RKO (cell line): ENCODE results near the gene RUNX3.

Experiments used
- DNase-seq: peaks from one replicate; pipeline ENCODE4 v3.0.0-alpha.2; 2016; ENCODE audit warnings: low spot score

The RUNX3 gene

DNA sequence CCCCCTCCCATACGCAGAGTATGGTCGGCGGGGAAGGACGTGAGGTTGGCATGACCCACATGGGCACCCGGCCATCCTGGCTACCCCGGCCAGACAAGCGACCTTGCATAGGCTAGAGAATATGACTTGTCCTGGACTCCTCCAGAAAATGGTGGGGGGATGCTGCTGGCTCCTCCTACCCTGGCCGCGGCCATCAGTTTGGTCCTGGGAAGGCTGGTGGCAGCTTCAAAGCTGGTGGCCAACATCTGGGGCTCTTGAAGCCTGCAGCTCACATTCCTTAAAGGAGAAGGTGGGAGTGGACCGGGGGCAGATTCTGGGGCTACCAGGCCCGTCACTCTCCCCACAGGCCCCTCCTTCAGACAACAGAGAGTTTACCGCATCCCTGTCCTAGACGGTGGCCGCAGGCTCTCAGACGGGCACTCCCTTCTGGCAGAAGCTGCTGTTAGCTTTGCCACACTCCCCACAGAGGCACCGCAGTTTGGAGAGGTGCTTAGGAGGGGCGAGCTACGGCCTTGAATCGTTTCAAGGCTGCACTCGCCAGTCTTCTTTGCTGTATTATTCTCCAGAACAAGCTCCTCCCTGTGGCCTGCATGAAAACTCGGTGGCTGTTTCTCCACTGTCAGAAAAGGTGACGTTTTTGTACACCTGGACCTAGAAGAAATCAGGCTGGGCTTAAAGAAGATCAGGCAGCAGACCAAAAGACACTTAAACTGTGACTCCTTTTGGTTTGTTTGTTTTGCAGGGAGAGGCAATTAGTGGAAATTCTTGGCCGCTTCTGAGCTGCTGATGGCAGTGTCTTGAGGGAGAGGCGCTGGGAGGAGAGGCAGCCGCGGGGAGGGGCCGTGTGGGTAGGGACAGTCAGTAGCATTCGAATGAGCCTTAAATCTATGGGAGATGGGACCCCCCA, 68.0 kb downstream of the RUNX3 start:
- DNase-seq, result no peak

DNA sequence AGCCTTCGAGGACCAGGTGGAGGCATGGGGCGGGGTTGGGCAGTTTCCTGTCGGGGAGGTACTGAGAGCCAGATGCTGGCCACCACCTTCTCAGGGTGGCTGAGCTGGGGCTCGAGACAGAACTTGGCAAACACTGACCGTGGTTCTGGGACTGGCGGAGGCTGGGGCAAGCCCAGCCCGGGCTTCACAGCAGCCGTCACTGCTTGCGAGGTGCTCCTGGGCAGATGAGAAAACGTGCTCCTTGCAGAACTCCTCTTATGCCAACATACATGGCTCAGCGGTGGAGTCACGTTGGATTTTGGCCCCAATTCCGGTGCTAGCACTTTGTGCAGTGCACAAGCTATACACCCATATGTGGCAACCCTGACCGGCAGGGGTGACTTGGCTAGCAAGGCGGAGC, 69.2 kb downstream of the RUNX3 start:
- DNase-seq, result no peak

DNA sequence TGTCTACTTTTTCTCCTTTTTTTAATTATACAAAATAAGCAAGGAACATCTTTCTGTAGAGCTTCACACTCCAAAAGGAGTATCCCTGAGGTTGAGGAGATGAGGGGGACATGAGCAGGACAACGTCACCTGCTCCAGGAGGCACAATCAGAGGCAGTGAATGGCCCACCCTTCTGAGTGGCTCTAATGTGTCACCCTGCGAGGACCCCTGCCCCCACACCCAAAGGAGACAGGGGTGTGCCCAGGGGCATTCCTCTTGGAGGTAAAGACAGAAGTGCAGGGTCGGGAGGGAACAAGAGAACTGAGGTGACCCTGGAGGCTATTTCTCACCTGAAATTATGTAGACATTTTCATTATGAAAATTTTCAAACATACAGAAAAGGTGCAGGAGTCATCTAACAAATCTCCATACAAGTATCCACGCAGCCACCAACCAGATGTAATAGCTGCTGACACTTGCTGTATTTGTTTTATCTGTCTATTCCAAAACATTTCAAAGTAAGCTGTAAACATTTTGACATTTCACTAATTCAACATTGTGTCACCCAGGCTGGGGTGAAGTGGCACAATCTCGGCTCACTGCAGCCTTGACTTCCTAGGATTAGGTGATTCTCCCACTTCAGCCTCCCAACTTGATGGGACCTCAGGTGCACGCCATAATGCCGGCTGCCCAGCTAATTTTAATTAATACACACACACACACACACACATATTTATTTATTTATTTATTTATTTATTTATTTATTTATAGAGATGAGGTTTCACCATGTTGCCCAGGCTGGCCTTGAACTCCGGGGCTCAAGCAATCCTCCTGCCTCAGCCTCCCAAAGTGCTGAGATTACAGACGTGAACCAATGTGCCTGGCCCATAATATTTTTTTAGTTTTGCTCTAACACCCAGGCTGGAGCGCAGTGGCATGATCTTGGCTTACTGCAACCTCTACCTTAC, 70.7 kb downstream of the RUNX3 start:
- no peak for DNase-seq

DNA sequence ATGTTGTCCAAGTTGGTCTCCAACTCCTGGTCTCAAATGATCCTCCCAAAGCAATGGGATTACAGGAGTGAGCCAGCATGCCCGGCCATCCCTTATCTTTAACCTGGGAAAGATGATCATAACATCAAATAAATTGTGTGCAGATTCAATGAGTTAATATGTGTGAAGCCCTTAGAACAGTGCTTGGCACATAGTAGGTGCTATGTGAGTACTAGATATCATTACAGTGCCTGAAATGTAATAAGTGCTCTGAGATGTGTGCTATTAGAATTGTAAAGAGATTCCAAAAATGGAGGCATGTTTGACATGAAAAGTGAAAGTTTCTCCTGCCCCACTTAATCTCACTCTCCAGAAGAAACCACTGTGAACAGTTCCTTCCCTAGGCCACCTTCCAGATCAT, 71.8 kb downstream of the RUNX3 start:
- no peak for DNase-seq

DNA sequence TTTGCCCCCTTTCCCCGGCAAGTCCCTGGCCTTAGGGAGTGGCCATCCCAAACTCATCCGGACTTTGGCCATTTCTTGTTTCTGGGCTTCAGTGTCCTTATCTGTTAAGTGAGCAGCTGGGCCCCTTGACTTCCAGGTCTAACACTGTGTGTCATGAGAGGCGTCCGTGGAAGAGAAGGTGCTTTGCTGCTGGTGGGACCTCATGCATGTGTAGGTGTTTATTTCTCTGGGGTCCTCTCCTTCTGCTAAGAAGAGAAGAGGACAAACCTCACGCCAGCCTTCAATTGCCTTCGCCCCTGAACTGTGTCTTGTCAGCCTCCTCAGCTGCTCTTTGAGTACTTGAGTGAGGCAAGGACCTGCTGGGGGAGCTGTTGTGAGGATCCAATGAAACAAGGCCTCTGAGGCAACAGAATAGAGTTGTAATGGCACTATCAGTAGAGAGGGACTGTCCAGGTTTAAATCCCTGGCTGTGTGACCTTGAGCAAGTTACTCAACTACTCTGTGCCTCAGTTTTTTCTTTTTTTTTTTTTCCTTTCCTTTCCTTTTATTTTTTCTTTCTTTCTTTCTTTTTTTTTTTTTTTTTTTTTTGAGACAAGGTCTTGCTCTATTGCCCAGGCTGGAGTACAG, 72.5 kb downstream of the RUNX3 start:
- DNase-seq, result no peak

DNA sequence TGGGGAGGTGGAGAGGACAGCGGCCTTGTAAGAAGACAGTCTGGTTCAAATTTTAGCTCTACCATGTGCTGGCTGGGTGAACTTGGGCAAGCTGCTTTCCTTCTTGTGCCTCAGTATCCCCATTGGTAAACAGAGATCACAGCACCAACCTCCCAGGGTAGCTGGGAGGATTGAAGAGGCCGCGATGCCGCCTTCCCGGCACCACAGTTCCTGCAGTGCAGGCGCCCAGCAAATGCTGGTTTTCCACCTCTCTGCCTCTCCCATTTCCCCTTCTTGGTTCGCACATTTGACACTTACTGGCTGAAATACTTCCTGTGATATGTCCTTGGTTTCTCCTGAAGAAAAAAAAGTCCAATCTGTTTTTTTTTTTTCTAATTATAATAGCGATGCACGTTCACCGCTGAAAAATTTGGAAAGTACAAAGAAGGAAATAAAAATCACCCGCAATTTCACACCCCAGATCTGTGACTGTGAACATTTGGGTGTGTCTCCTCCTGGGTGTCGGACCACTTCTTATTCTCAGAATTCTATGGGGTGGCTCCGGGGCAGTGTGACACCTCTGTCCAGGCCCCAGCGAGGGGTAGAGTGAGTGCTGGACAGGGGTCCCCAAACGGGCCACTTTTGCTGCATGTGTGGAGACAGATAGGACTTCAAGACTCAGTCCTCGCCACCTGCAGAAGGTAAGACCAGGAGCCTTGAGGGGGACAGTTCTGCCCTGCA, 73.1 kb downstream of the RUNX3 start:
- no peak for DNase-seq

DNA sequence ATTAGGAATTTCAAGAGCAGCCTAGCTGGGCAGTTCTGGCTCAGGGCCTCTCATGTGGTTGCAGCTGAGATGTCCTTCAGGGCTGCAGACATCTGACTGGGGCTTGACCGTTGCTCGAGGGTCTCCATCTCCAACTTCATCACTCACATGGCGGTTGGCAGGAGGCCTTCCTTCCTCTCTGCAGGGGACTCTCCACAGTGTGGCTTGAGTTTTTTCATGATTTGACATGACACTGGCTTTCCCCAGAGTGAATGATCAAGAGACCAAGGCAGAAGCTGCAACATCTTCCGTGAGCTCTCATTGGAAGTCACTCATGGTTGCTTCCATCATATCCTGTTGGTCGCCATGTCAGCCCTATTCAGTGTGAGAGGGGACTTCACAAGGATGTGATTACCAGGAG, 74.6 kb downstream of the RUNX3 start:
- DNase-seq, result no peak

DNA sequence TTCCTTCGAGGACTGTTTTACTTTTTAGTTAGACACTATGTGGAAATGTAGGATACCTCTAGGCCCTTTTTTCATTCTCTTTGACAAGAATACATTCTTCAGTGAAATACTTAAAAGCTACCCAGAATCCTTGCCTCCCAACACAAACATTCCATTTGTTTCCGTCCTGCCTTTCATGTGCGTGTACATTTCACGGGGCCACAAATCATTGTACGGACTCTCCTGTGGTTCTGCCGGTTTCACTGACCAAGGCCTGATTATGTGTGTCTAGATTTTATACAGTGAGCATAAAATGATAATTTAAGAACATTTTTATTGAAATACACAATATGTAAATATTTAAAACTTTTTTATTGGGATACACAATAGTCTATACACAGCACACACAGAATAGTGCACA, 76.4 kb downstream of the RUNX3 start:
- no peak for DNase-seq

DNA sequence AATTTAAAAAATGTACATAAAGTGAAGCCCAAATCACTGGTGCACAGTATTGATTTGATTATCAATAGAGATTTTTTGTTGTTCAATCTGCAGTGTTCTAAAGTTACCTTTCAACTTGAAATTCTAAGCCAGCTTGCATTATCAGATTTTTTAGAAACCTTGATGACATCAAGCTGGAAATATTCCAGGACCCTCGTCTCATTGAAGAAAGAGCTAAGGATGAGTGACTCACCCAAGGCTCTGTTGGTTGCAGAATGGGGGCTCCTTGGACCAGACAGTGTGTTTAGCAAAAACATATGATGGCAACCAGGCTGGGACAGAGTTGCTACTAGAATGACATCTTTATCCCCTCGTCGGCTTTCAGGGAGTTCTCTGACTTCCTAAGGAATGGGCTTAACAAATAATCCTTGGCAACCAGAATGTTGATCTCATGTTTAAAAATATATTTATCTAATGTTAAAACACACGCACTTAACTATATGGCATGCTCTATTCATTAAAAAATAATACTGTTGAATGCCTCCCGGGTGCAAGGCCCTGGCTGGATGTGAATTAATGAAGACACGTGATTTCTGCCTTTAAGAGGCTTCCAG, 79.7 kb downstream of the RUNX3 start:
- DNase-seq, result no peak

DNA sequence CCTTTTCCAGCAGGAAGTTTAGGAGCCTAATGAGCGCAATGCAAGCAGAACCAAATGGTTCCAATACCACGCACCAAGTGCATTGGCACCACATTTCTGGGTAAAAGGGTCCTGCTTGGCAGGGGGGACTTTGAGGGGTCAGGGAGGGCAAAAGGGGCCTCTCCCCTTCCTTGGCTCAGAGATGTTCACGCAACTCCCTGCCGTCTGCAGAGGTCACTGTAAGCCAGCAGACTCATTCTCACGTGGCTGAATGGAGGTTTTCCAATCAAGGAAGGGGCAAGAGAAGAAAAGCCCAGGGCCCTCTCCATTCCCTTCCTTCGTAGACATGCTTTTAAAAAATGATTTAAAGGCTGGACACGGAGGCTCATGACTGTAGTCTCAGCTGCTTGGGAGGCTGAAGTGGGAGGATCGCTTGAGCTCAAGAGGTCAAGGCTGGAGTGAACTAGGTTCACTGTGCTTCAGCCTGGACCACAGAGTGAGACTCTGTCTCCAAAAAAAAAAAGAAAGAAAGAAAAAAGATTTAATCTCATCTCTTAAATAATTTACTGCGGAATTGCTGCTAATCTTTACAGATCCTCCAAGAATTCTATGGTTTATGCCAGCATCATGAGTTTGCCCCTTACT, 80.3 kb downstream of the RUNX3 start:
- DNase-seq, result peak; percentile 50
